Activated CD8-positive, alpha-beta T cell treated with anti-CD3 and anti-CD28 coated beads for 36 hours (primary cell): Measurements from ENCODE around the gene KIAA1755. TPM values are rescaled to one million over a fixed set of nuclear protein-coding genes. Genes with fewer than 3 reads are reported as not detected.

Experiments
- ATAC-seq: fragments of 200-7000 bp; cut with Tn5 transposase; one replicate; pipeline ENCODE4 v1.10.0; 2021; ENCODE audit warnings: mild to moderate bottlenecking, moderate library complexity
- CTCF ChIA-PET: fragments of 350-600 bp; sonication (Branson Sonifier 250); formaldehyde crosslinking; loops from one replicate; lab custom pipeline; 2021; ENCODE audit warnings: antibody characterized with exemption; lab: Charles Lee
- POLR2A ChIA-PET: fragments of 350-600 bp; sonication (Branson Sonifier 250); formaldehyde crosslinking; loops from one replicate; lab custom pipeline; 2021; ENCODE audit warnings: antibody characterized with exemption; lab: Charles Lee
- DNase-seq: peaks from one replicate; pipeline ENCODE4 v3.0.0-alpha.2; 2020
- H3K27ac Mint-ChIP-seq: one replicate; pipeline ENCODE4 v1.8.0; 2021; ENCODE audit warnings: mild to moderate bottlenecking, mixed read lengths
- H3K27me3 Mint-ChIP-seq: one replicate; pipeline ENCODE4 v1.8.0; 2021; ENCODE audit warnings: mixed read lengths
- H3K36me3 Mint-ChIP-seq: one replicate; pipeline ENCODE4 v1.8.0; 2021; ENCODE audit warnings: low read depth, mixed read lengths
- H3K4me1 Mint-ChIP-seq: one replicate; pipeline ENCODE4 v1.8.0; 2021; ENCODE audit warnings: low read depth, mixed read lengths
- H3K4me3 Mint-ChIP-seq: one replicate; pipeline ENCODE4 v1.8.0; 2021; ENCODE audit warnings: mild to moderate bottlenecking, moderate library complexity, mixed read lengths
- H3K9me3 Mint-ChIP-seq: one replicate; pipeline ENCODE4 v1.8.0; 2021; ENCODE audit warnings: mixed read lengths
- intact Hi-C: fragments of 100-400 bp; cut with micrococcal nuclease; formaldehyde crosslinking; loops from one replicate; pipeline ENCODE4 v1.10.0; 2022
- total RNA-seq, 2 experiments: library from RNA; stranded (reverse); gene quantifications; one replicate each; pipeline ENCODE4 v1.2.3, GENCODE V29; 2021
- TF ChIP-seq, protein P1 (sequence below): fragments of 200-600 bp; IDR thresholded peaks from one replicate; pipeline ENCODE4 v1.8.0; 2022; ENCODE audit warnings: antibody characterized with exemption, mild to moderate bottlenecking

The KIAA1755 gene
- total RNA-seq, 2 experiments from 2014 or later, result not detected

DNA sequence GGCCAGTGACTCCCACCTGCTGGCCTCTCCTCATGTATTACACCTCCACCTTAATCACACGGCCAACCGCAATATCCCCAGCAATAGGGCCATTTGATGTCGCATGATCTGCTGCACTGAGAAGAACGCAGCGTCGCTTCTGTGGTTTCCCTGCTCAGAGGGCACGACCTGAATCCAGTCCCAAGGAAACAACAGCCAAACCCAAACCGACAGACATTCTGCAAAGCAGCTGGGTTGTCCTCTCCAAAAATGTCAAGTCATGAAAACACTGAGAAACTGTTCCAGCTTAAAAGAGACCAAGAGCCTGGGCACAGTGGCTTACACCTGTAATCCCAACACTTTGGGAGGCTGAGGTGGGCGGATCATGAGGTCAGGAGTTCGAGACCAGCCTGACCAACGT lies 35.9 kb upstream of the KIAA1755 start:
- TF ChIP-seq, protein P1, sequence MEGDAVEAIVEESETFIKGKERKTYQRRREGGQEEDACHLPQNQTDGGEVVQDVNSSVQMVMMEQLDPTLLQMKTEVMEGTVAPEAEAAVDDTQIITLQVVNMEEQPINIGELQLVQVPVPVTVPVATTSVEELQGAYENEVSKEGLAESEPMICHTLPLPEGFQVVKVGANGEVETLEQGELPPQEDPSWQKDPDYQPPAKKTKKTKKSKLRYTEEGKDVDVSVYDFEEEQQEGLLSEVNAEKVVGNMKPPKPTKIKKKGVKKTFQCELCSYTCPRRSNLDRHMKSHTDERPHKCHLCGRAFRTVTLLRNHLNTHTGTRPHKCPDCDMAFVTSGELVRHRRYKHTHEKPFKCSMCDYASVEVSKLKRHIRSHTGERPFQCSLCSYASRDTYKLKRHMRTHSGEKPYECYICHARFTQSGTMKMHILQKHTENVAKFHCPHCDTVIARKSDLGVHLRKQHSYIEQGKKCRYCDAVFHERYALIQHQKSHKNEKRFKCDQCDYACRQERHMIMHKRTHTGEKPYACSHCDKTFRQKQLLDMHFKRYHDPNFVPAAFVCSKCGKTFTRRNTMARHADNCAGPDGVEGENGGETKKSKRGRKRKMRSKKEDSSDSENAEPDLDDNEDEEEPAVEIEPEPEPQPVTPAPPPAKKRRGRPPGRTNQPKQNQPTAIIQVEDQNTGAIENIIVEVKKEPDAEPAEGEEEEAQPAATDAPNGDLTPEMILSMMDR, result no peak
- no peaks in the 10 kb centered on the region for H3K36me3 Mint-ChIP-seq
- H3K4me1 Mint-ChIP-seq, result no peaks in the 10 kb centered on the region
- intact Hi-C loops, result no loop called here
- peaks cover 11% of the 10 kb centered on the region for H3K27me3 Mint-ChIP-seq
- ChIA-PET POLR2A (no interaction called here), CTCF (no interaction called here)
- no peaks in the 10 kb centered on the region for H3K9me3 Mint-ChIP-seq
- no peak overlapping the region for H3K27ac Mint-ChIP-seq
- ATAC-seq (no peak), DNase-seq (no peak)
- no peak overlapping the region for H3K4me3 Mint-ChIP-seq

DNA sequence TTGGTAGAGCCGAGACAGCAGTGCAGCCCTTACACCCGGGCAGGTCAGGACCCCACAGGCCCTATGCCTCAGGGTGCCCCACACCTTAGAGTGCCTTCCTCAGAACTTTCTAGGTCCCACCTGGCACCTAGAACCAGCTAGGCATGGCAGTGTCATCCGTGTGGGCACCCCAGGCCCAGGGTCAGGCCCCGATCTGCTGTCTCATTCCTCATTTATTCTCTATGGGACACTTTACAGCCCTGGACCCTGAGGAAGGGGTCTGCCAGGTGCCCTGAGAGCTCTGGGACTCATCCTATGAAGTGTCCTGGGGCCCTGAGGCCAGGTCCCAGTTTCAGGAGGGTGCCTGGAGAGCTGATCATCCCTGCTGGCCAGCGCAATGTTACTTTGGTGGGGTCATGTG lies 35.3 kb upstream of the KIAA1755 start:
- intact Hi-C loops, result no loop called here
- Mint-ChIP-seq H3K27me3 (peaks cover 6% of the 10 kb centered on the region), H3K4me1 (no peaks in the 10 kb centered on the region), H3K4me3 (no peak overlapping the region), H3K9me3 (no peaks in the 10 kb centered on the region), H3K27ac (no peak overlapping the region), H3K36me3 (no peaks in the 10 kb centered on the region)
- TF ChIP-seq, protein P1, result no peak
- DNase-seq, result no peak
- ChIA-PET POLR2A (no interaction called here), CTCF (no interaction called here)
- ATAC-seq, result no peak

DNA sequence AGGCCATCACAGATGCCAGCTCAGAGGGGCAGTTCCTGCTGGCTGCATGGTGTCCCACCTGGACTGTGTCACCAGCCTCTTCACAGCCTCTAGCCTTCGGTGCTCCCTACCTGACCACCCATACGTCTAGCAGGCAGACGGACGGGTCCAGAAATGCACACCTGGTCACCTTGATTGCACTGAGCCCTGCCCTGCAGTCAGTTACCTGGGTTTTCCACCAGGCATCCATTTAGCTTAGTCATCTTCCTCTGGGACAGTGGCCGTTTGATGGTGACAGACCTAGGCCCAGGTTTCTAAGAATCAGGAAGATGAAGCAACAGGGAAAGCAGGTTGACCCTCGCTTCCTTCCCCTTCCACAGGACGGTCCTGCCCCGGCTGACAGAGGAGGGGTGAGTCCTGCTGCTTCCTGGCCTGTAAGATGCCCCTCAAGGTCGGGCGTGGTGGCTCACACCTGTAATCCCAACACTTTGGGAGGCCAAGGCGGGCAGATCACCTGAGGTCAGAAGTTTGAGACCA lies 33.6 kb upstream of the KIAA1755 start:
- DNase-seq (no peak), ATAC-seq (no peak)
- TF ChIP-seq, protein P1, result no peak
- no peaks in the 10 kb centered on the region for H3K36me3 Mint-ChIP-seq
- H3K4me1 Mint-ChIP-seq, result no peaks in the 10 kb centered on the region
- POLR2A ChIA-PET, result no interaction called here
- no peak overlapping the region for H3K4me3 Mint-ChIP-seq
- no peaks in the 10 kb centered on the region for H3K9me3 Mint-ChIP-seq
- peaks cover 8% of the 10 kb centered on the region for H3K27me3 Mint-ChIP-seq
- CTCF ChIA-PET, result no interaction called here
- H3K27ac Mint-ChIP-seq, result no peak overlapping the region
- intact Hi-C loops, result no loop called here

DNA sequence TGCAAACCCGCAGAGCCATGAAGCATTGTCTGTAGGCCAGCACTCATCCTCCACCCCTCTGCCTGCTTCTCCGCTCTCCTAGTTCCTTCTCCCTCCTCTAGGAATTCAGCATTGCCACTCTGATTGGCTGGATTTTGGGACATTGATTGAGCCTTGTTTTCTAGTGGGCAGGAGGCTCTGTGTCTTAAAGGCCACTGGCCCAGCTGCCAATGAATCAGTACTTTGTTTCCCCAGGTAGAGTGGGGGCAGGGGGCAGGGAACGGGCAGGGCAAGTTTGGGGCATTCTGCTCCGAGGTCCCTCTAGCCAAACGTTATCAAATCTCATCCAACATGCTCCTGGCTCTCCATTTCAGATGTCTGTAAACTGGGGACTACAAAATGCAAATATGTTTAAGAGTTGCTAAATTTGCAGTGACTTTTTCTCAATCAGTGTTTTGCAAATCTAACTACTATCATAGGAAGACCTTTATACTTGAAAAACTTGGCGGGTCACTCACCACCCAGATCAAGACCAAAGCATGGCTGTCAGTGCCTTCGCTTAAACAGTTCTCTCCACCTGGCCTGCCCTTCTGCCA lies 33.0 kb upstream of the KIAA1755 start:
- H3K4me1 Mint-ChIP-seq, result no peaks in the 10 kb centered on the region

DNA sequence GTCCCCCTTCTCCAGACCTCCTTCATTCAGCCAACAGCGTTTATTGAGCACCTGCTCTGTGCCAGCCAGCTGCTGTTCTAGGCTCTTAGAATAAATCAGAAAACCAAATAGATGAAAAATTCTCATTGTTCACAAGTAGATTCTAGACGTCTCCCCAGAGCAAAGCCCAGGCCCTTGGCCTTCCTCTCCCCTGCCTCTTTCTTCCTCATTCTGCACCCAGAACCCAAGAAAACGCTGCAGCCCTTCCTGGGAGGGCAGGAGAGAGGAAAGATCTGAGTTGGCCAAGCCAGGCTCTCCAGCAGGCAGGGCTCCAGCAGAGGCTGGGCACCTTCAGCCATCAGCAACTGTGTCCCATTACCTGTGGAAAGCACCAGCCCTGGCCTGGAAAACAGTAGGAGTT lies 31.4 kb upstream of the KIAA1755 start:
- Mint-ChIP-seq H3K4me3 (no peak overlapping the region), H3K36me3 (no peaks in the 10 kb centered on the region), H3K27ac (no peak overlapping the region), H3K4me1 (no peaks in the 10 kb centered on the region), H3K27me3 (peaks cover 10% of the 10 kb centered on the region), H3K9me3 (no peaks in the 10 kb centered on the region)
- ChIA-PET CTCF (no interaction called here), POLR2A (no interaction called here)
- DNase-seq, result no peak
- intact Hi-C loops, result no loop called here
- ATAC-seq, result no peak
- TF ChIP-seq, protein P1, result no peak

More for the DNA sequence above, 33.0 kb upstream of the KIAA1755 start:
- CTCF ChIA-PET, result no interaction called here
- H3K4me3 Mint-ChIP-seq, result no peak overlapping the region
- POLR2A ChIA-PET, result no interaction called here
- intact Hi-C loops, result no loop called here
- DNase-seq, result no peak
- no peak overlapping the region for H3K27ac Mint-ChIP-seq
- H3K9me3 Mint-ChIP-seq, result no peaks in the 10 kb centered on the region
- TF ChIP-seq, protein P1, result no peak
- ATAC-seq, result no peak
- peaks cover 9% of the 10 kb centered on the region for H3K27me3 Mint-ChIP-seq
- no peaks in the 10 kb centered on the region for H3K36me3 Mint-ChIP-seq
